HG03571 (cell line): ENCODE measurements around the gene RTP2.

Experiments
- ATAC-seq: cut with Tn5 transposase; IDR thresholded peaks from one replicate; pipeline ENCODE4 v1.9.1; 2021; ENCODE audit not compliant: unreplicated experiment

The RTP2 gene

GRCh38 chr3:187702507-187703033, at the start of gene RTP2:
Gene RTP2 (minus strand): TSS chr3:187702557. CDS start chr3:187702128, 429 bp downstream.
- ATAC-seq, result no peak

- ATAC-seq, result no peak
Observed at GRCh38 chr3:187750513-187751123, 48.3 kb upstream of the RTP2 start.

- ATAC-seq, result no peak
Observed at GRCh38 chr3:187750006-187750512, 47.7 kb upstream of the RTP2 start.

GRCh38 chr3:187748050-187748481, 45.7 kb upstream of the RTP2 start:
- no peak for ATAC-seq

- ATAC-seq, result no peak
Observed at GRCh38 chr3:187747506-187747905, 45.1 kb upstream of the RTP2 start.

- no peak for ATAC-seq
Observed at GRCh38 chr3:187746442-187747281, 44.3 kb upstream of the RTP2 start.

GRCh38 chr3:187746059-187746441, 43.7 kb upstream of the RTP2 start:
- ATAC-seq, result no peak

- peak; percentile 59 for ATAC-seq
Observed at GRCh38 chr3:187745201-187746058, 43.1 kb upstream of the RTP2 start, which contains the start of gene BCL6. Gene BCL6 (minus strand): TSS chr3:187745468. CDS start chr3:187733693, 11,775 bp downstream.

- no peak for ATAC-seq
Observed at GRCh38 chr3:187744169-187745151, 42.1 kb upstream of the RTP2 start.

- no peak for ATAC-seq
Observed at GRCh38 chr3:187743195-187744141, 41.1 kb upstream of the RTP2 start.

GRCh38 chr3:187742351-187743171, 40.2 kb upstream of the RTP2 start:
- no peak for ATAC-seq

GRCh38 chr3:187741403-187742350, 39.3 kb upstream of the RTP2 start:
- ATAC-seq, result no peak

- ATAC-seq, result no peak
Observed at GRCh38 chr3:187740421-187741399, 38.4 kb upstream of the RTP2 start.

- no peak for ATAC-seq
Observed at GRCh38 chr3:187739561-187740332, 37.4 kb upstream of the RTP2 start.

- ATAC-seq, result no peak
Observed at GRCh38 chr3:187739094-187739560, 36.8 kb upstream of the RTP2 start.
